GM12875 (cell line): ENCODE results near the gene KIFC1.
A peak's percentile ranks its signal among the peaks of the same experiment; 100 is the strongest.
"Not testable (repeated sequence)": the region's sequence is repeated elsewhere in the genome, so short reads cannot be mapped to it uniquely, and the experiment has no call there.

ENCODE experiments used
- H3K4me3 ChIP-seq: one replicate; pipeline ENCODE4 v1.5.1; 2011; ENCODE audit warnings: low read depth, low read length, control low read depth
- TF ChIP-seq, protein P1 (sequence below): IDR thresholded peaks from 2 replicates; pipeline ENCODE4 v1.5.1; 2011; ENCODE audit warnings: low read depth, mild to moderate bottlenecking, control low read depth, inconsistent platforms, low read length, moderate library complexity, borderline replicate concordance; ENCODE audit not compliant: insufficient read depth

Gene KIFC1

DNA sequence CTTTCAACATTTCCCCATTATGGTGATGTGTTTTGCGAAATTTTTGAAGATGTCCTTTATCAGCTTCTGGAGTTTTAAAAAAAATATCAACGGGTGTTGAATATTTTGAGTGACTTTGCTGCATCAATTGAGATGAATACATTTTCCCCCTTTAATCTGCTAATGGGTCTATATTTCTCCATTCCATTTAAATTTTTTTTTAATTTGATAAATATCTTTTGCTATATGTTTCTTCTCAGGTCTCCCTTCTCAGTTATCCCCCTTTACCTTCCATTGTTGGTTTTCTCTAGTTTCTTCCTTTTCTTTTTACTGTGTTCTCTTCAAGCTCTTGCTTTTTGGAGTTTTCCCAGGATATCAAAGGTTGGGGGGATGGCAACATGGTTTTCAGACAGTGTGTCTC is 1.4 kb upstream of the KIFC1 start:
- TF ChIP-seq, protein P1, sequence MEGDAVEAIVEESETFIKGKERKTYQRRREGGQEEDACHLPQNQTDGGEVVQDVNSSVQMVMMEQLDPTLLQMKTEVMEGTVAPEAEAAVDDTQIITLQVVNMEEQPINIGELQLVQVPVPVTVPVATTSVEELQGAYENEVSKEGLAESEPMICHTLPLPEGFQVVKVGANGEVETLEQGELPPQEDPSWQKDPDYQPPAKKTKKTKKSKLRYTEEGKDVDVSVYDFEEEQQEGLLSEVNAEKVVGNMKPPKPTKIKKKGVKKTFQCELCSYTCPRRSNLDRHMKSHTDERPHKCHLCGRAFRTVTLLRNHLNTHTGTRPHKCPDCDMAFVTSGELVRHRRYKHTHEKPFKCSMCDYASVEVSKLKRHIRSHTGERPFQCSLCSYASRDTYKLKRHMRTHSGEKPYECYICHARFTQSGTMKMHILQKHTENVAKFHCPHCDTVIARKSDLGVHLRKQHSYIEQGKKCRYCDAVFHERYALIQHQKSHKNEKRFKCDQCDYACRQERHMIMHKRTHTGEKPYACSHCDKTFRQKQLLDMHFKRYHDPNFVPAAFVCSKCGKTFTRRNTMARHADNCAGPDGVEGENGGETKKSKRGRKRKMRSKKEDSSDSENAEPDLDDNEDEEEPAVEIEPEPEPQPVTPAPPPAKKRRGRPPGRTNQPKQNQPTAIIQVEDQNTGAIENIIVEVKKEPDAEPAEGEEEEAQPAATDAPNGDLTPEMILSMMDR, result no peak
- H3K4me3 ChIP-seq, result no peak overlapping the region

GRCh38 chr6:33390767-33391277 is 801 bp upstream of the KIFC1 start:
- no peak overlapping the region for H3K4me3 ChIP-seq
- TF ChIP-seq, protein P1, result no peak

GRCh38 chr6:33391922-33392594 is 435 bp downstream of the KIFC1 start:
- TF ChIP-seq, protein P1, result no peak

DNA sequence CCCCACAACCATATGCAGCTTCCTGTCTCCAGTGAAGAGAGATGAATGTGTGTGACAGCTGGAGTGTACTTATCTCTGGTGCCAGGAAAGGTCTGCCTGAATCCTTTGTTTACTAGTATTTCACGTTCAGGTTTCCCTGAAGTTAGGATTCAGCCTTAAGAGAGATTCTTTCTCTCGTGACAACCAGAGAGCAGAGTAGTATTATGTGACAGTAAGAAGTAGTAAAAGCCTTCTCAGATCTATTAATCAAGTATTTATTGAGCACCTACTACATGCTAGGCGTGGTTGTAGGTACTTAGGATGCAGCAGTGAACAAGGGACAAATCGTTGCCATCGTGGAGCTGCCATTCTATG is 949 bp downstream of the KIFC1 start:
- H3K4me3 ChIP-seq, result peak overlapping the region; percentile 79
- TF ChIP-seq, protein P1, result no peak

More at GRCh38 chr6:33391922-33392594, 435 bp downstream of the KIFC1 start:
- peak overlapping the region; percentile 79 for H3K4me3 ChIP-seq

GRCh38 chr6:33392979-33393378 is 1.4 kb downstream of the KIFC1 start:
- peak overlapping the region; percentile 79 for H3K4me3 ChIP-seq
- TF ChIP-seq, protein P1, result no peak

- H3K4me3 ChIP-seq, result no peak overlapping the region
- TF ChIP-seq, protein P1, result no peak
These were observed 5.9 kb downstream of the KIFC1 start for GRCh38 chr6:33397541-33397940.

DNA sequence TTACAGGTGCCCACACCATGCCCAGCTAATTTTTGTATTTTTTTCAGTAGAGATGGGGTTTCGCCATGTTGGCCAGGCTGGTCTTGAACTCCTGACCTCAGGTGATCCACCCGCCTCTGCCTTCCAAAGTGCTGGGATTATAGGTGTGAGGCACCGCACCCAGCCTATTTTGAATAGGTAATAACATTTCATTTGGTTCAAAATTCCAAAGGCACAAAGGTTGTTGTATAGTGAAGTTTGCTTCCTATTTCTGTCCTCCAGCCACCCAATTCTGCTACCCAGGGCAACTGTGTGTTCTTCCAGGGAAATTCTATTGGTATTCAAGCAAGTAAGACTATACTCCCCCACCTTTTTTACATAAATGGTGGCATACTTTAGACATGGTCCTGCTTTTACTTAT is 7.0 kb downstream of the KIFC1 start:
- H3K4me3 ChIP-seq, result not testable (repeated sequence)

GRCh38 chr6:33399881-33400280 is 8.3 kb downstream of the KIFC1 start:
- not testable (repeated sequence) for H3K4me3 ChIP-seq
